ENCODE data around the gene TMPRSS7.
A peak's percentile ranks its signal among the peaks of the same experiment; 100 is the strongest.

Gene TMPRSS7, protein sequence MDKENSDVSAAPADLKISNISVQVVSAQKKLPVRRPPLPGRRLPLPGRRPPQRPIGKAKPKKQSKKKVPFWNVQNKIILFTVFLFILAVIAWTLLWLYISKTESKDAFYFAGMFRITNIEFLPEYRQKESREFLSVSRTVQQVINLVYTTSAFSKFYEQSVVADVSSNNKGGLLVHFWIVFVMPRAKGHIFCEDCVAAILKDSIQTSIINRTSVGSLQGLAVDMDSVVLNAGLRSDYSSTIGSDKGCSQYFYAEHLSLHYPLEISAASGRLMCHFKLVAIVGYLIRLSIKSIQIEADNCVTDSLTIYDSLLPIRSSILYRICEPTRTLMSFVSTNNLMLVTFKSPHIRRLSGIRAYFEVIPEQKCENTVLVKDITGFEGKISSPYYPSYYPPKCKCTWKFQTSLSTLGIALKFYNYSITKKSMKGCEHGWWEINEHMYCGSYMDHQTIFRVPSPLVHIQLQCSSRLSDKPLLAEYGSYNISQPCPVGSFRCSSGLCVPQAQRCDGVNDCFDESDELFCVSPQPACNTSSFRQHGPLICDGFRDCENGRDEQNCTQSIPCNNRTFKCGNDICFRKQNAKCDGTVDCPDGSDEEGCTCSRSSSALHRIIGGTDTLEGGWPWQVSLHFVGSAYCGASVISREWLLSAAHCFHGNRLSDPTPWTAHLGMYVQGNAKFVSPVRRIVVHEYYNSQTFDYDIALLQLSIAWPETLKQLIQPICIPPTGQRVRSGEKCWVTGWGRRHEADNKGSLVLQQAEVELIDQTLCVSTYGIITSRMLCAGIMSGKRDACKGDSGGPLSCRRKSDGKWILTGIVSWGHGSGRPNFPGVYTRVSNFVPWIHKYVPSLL

DNA sequence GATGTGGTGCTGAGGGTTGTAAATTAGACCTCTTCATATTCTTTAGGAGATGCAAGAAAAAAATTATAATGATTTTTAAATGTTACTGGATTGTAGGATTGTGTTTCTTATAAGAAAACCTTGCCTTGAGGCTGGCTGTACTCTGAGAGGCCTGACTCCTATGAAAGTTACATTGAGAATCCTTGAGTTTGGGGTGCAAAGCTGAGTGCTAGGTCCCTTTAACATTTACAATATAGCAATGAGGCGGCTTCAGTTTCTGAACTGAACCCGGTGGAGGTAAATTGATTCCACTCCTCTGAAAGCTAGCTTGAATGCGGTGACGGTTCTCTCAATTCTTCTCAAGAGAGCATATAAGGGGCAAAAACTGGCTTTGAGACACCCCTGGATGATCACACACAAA, at the start of gene TMPRSS7:
TSS of gene TMPRSS7 (plus strand) at position 301 of the 400 bp plus-strand sequence. CDS start 110 bp downstream, outside the sequence.
- DNase-seq = no peak

DNA sequence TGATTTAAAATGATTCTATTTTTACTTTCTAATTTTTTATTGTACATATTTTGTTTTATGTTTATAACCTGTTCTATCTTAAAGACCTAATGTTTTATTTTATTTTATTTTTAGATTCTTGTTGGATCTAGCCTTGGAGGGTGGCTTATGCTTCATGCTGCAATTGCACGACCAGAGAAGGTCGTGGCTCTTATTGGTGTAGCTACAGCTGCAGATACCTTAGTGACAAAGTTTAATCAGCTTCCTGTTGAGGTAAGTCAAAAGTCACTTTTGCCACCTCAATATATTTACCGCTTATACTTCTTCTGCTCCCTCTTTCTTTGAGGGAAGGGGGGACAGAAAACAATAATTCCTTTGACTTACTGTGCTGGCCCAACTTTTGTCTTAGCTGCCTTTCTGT, 47.7 kb upstream of the TMPRSS7 start:
- no peak for DNase-seq

- peak; percentile 7 for DNase-seq
These were observed 45.4 kb upstream of the TMPRSS7 start for GRCh38 chr3:111989061-111989678.

GRCh38 chr3:111993038-111993437, 41.5 kb upstream of the TMPRSS7 start:
- DNase-seq = no peak

- peak; percentile 23 for DNase-seq
These were observed 35.7 kb upstream of the TMPRSS7 start, which contains the start of gene TAGLN3 for GRCh38 chr3:111998636-111999483. Gene TAGLN3 (plus strand): TSS chr3:111998922. CDS start chr3:111999423, 501 bp downstream.

DNA sequence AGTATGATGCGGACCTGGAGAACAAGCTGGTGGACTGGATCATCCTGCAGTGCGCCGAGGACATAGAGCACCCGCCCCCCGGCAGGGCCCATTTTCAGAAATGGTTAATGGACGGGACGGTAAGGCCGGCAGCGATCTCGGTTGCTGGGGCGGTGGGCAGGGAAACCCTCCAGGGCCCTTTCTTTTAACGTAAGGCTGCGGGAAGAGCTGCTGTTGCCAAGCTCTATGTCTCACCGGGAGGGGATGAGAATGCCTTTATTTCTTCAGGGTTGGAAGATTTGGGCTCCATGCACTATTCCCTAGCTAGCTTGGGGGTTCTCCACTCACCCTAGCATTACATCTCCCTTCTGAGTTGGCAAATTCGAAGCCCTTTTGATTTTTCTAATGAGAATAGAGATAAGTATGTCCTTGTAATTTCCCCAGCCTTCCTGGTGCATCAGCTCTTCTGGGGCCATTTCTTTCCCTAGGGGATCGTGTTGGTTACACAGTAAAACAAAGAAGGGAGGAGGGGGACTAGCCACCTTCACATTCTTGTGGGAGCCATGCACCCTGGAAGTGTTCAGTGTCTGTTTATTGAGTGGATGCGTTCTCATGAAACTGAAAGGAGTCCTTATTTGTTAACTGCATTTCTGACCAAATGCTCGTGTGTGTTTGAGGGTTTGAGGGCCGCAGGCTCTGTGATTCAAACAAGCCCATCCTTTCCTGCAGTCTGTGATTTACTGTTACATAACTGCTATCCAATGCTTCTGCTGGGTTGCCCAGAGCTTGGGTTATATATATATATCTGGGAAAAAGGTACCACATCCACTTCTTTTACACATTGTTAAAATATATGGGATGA, 34.8 kb upstream of the TMPRSS7 start:
- no peak for DNase-seq

GRCh38 chr3:112000367-112000771, 34.2 kb upstream of the TMPRSS7 start:
- no peak for DNase-seq

DNA sequence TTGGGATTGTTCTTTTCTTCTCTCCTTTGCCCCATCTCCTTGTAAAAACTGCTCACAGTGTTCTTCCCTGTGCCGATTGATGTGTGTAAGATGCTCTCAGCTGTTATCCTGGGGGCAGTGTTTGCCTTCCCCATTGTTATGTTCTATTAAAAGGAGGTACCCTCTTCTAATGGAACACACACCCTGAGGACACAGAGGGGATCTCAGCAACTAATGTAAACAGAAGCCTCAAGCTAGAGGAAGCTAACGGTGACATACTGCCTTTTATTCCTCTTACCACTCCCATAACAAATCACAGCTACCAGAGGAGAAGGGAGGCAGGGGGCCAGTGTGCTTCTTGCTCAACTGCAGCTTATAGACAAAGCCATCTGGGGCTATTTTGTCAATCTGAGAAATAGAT, 33.6 kb upstream of the TMPRSS7 start:
- no peak for DNase-seq

DNA sequence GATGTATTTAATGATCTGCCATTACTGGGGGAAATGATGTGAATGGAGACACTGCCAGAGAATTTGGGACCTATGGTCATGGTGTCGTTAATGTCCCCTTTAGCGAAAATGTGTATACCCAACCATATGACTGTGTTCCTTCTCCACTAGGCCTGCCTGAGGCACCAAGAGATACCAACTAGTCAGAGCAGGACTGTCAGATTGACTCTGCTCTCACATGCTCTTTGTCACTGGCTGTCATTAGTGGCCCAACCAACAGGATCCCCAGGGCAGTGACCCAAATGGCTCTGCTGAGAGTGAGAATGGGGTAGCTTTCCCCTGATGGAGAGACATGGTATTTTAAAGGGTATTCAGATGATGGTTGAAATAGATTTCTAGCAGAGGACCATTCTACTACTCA, 33.0 kb upstream of the TMPRSS7 start:
- no peak for DNase-seq

- peak; percentile 56 for DNase-seq
These were observed 32.2 kb upstream of the TMPRSS7 start for GRCh38 chr3:112002096-112002971.

DNA sequence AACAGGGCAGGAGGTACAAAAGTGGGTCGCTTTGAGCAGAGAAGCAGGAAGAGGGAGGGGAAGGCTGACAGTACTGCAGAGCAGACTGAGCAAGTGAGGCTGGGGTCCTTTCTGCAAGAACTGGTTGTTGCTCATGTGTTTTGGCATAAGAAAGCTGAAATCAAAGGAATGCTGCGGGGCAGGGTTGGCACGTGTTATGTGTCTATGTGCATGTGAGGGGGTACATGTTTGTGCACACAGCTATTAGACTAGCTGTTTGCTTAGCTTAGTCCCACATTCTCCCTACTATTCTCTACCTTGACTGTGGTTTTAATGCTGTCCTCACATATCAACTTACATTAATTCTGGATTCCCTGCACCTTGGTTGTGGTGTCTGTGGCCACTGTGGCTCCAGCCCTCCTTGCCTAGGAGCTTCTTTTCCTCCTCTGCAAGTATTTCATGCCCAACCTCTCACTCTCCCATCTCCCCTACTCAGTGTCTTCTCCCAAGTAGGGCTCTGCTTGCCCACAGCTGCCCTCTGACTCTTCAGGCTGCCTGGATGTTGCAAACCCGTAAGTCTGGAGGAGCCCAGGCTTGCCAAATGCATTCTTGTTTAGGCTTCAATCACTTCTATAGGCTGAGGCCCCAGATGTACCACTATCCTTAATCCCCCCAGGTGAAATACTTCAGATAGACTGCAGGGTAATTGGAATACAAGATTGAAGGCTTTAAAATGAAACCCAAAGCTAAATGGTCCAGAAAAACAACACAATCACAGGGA, 31.0 kb upstream of the TMPRSS7 start:
- DNase-seq = no peak

GRCh38 chr3:112004187-112004586, 30.3 kb upstream of the TMPRSS7 start:
- DNase-seq = no peak

- no peak for DNase-seq
These were observed 29.9 kb upstream of the TMPRSS7 start for GRCh38 chr3:112004669-112005068.

- DNase-seq = no peak
These were observed 29.4 kb upstream of the TMPRSS7 start for GRCh38 chr3:112005091-112005672.

- no peak for DNase-seq
These were observed 26.9 kb upstream of the TMPRSS7 start for GRCh38 chr3:112007633-112008032.

DNA sequence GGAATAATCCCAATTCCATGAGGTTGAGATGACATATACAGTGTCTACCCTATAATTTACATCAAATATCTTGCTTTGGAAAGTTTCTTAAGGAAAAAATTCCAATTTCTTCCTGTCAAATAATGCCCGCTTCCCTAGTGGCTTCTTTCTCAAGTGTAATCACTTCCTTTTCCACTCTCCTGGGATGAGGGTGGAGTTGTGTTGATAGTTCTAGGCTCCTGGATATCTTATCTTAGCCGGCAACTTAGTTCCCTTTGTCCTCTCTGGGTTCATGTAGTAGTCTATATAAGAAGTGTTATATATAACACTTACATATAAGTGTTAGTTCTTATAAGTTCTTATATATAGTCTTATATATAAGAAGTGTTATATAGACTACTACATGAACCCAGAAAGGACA, 24.9 kb upstream of the TMPRSS7 start:
- DNase-seq = no peak

DNA sequence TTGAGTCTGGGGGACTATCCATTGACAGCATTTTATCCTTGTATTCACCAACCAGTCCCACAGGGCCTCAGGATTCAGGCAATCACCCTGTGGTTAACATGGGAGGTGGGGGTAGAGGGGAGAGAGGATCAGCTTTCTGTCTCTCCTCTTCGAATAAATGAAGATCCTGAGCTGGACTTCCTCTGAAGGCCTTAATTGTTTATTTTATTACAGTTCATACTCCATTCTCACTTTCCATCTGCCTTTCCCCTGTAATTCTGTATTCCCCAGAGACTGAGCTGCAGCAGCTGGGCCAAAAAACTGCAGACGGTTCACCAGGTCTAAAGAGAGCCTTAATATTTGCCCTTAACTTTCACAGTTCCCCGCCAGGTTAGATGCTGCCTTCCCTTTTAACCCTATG, 23.9 kb upstream of the TMPRSS7 start:
- DNase-seq = no peak

GRCh38 chr3:112011376-112011940, 23.1 kb upstream of the TMPRSS7 start:
- DNase-seq = no peak
